HepG2 (cell line): ENCODE measurements around the gene SLC9A5. TPM values are rescaled to one million over a fixed set of nuclear protein-coding genes. Genes with fewer than 3 reads are reported as not detected.
A peak's percentile ranks its signal among the peaks of the same experiment; 100 is the strongest.

Experiments
- ATAC-seq: fragments of 200-7000 bp; cut with Tn5 transposase; 3 replicates; pipeline ENCODE4 v1.9.1; 2020; ENCODE audit warnings: mild to moderate bottlenecking, moderate library complexity
- BruUV-seq: library from RNA; stranded (reverse); fragments of 400-500 nt; replicated peaks from 2 replicates; lab custom pipeline; 2021; lab: Mats Ljungman, UMichigan
- CTCF ChIA-PET: fragments of 300-600 bp; formaldehyde crosslinking; extraction: SDS; loops from one replicate; lab custom pipeline; 2021; ENCODE audit warnings: low total read pairs, inconsistent platforms, low intra/inter-chr PET ratio; lab: Yijun Ruan, JAX
- POLR2A ChIA-PET: fragments of 350-600 bp; sonication (Branson Sonifier 250); formaldehyde crosslinking; loops from one replicate; lab custom pipeline; 2020; ENCODE audit warnings: antibody characterized with exemption, inconsistent platforms; lab: Yijun Ruan, JAX
- DNase-seq: peaks from one replicate; pipeline ENCODE4 v3.0.0-alpha.2; 2015; ENCODE audit warnings: low spot score
- FAIRE-seq: peaks from 3 replicates; lab custom pipeline; 2011; peaks lifted over from hg19 to GRCh38; lab: Jason Lieb, UNC
- H2AFZ ChIP-seq: one replicate; pipeline ENCODE4 v1.6.1; 2011; ENCODE audit warnings: low read length, inconsistent platforms
- H3K27ac ChIP-seq: fragments of 300-600 bp; 3 replicates; pipeline ENCODE4 v1.8.0; 2011; ENCODE audit warnings: mixed run types, mild to moderate bottlenecking, mixed read lengths, low read length, inconsistent platforms; ENCODE audit not compliant: insufficient read depth; ENCODE audit errors: extremely low read length
- H3K27me3 ChIP-seq, 2 experiments: fragments of 200-600 bp in 1 of 2; 2 replicates in 1 of 2; 3 replicates in 1 of 2; pipeline versions ENCODE4 v1.6.0 to v1.8.0; 2011; ENCODE audit warnings: low read length in 2 of 2, mild to moderate bottlenecking in 2 of 2, moderate library complexity in 2 of 2, inconsistent platforms in 1 of 2; ENCODE audit not compliant: insufficient read depth in 2 of 2, control insufficient read depth in 1 of 2
- H3K36me3 ChIP-seq, 2 experiments: fragments of 200-600 bp in 1 of 2; replicated peaks in 1 of 2; 2 replicates in 1 of 2; 3 replicates in 1 of 2; pipeline versions ENCODE4 v1.5.1 to v1.8.0; 2011; ENCODE audit warnings: low read length in 2 of 2, inconsistent platforms in 1 of 2; ENCODE audit not compliant: insufficient read depth in 2 of 2, control insufficient read depth in 1 of 2
- H3K4me1 ChIP-seq: 2 replicates; pipeline ENCODE4 v1.5.1; 2012; ENCODE audit warnings: low read length, inconsistent platforms; ENCODE audit not compliant: insufficient read depth
- H3K4me2 ChIP-seq: 2 replicates; pipeline ENCODE4 v1.6.0; 2011; ENCODE audit warnings: low read depth, low read length, inconsistent platforms
- H3K4me3 ChIP-seq, 3 experiments: fragments of 200-600 bp in 1 of 3; sonication (generic), shearing (Covaris generic) in 1 of 3; replicated peaks in 1 of 3; 2 replicates each; pipeline ENCODE4 v1.5.1; 2011 to 2016; ENCODE audit warnings: low read length in 3 of 3, inconsistent platforms in 2 of 3, low read depth in 2 of 3, mild to moderate bottlenecking in 2 of 3, control low read depth in 1 of 3, mixed read lengths in 1 of 3; ENCODE audit not compliant: insufficient read depth in 1 of 3
- H3K79me2 ChIP-seq: one replicate; pipeline ENCODE4 v1.6.1; 2011; ENCODE audit warnings: low read length, inconsistent platforms; ENCODE audit not compliant: insufficient read depth
- H3K9ac ChIP-seq: 2 replicates; pipeline ENCODE4 v1.6.0; 2011; ENCODE audit warnings: mild to moderate bottlenecking, low read depth, low read length, inconsistent platforms; ENCODE audit not compliant: insufficient read depth
- H3K9me3 ChIP-seq: 2 replicates; pipeline ENCODE4 v1.5.1; 2012; ENCODE audit warnings: mild to moderate bottlenecking, low read length
- H4K20me1 ChIP-seq: 2 replicates; pipeline ENCODE4 v1.6.0; 2011; ENCODE audit warnings: inconsistent platforms, mild to moderate bottlenecking, low read length, moderate library complexity; ENCODE audit not compliant: insufficient read depth
- GFI1 ChIP-seq: sonication (generic); formaldehyde crosslinking; IDR thresholded peaks from 2 replicates; pipeline ENCODE4 v1.5.0; 2020; ENCODE audit warnings: missing genetic modification reagents, mild to moderate bottlenecking, borderline replicate concordance
- KDM2A ChIP-seq: sonication (generic); formaldehyde crosslinking; IDR thresholded peaks from 2 replicates; pipeline ENCODE4 v1.4.0; 2020; ENCODE audit warnings: low read depth, missing genetic modification reagents, borderline replicate concordance
- PBX2 ChIP-seq: IDR thresholded peaks from 2 replicates; pipeline ENCODE4 v1.6.1; 2016; ENCODE audit warnings: control low read depth
- RNF219 ChIP-seq: sonication (generic); formaldehyde crosslinking; IDR thresholded peaks from 2 replicates; pipeline ENCODE4 v1.5.0; 2020; ENCODE audit warnings: mild to moderate bottlenecking, missing genetic modification reagents
- THAP9 ChIP-seq: sonication (generic); formaldehyde crosslinking; IDR thresholded peaks from 2 replicates; pipeline ENCODE4; 2020; ENCODE audit warnings: missing genetic modification reagents, mild to moderate bottlenecking, borderline replicate concordance
- ZBTB38 ChIP-seq: sonication (generic); formaldehyde crosslinking; IDR thresholded peaks from 2 replicates; pipeline ENCODE4 v1.5.1; 2020; ENCODE audit warnings: mild to moderate bottlenecking, missing genetic modification reagents
- ZEB1 ChIP-seq: IDR thresholded peaks from 2 replicates; pipeline ENCODE4 v1.6.1; 2012; ENCODE audit warnings: mild to moderate bottlenecking, low read depth, inconsistent platforms; ENCODE audit not compliant: insufficient replicate concordance
- ZMAT5 ChIP-seq: sonication (generic); formaldehyde crosslinking; IDR thresholded peaks from 2 replicates; pipeline ENCODE4 v1.5.0; 2020; ENCODE audit warnings: mild to moderate bottlenecking, low read depth, missing genetic modification reagents, borderline replicate concordance
- ZNF550 ChIP-seq: sonication (generic); formaldehyde crosslinking; IDR thresholded peaks from 2 replicates; pipeline ENCODE4 v1.4.0; 2020; ENCODE audit warnings: mild to moderate bottlenecking, missing genetic modification reagents, borderline replicate concordance
- ZNF574 ChIP-seq: sonication (generic); formaldehyde crosslinking; IDR thresholded peaks from 2 replicates; pipeline ENCODE4 v1.4.0; 2020; ENCODE audit warnings: missing genetic modification reagents
- ZNF589 ChIP-seq: sonication (generic); formaldehyde crosslinking; conservative IDR thresholded peaks from 2 replicates; pipeline ENCODE4 v1.8.0; 2022; ENCODE audit warnings: mild to moderate bottlenecking, moderate library complexity, missing genetic modification reagents
- WGBS: methylation state at CpG from one replicate; pipeline ENCODE4 v1.1.6; 2017; ENCODE audit warnings: low lambda C conversion rate; 5-methylcytosine and 5-hydroxymethylcytosine counted together
- in situ Hi-C: cut with HindIII; loops from 2 replicates; pipeline ENCODE4 v1.10.0; 2017; ENCODE audit warnings: low pct_unique_long_range_greater_than_20kb; ENCODE audit not compliant: extremely low pct_ligation_motif_present
- intact Hi-C: fragments of 100-400 bp; cut with micrococcal nuclease; formaldehyde crosslinking; loops from one replicate; pipeline ENCODE4 v1.10.0; 2022; ENCODE audit not compliant: unreplicated experiment
- polyA plus RNA-seq, 8 experiments: library from polyadenylated mRNA; depleted of rRNA in 3 of 8; stranded (reverse) in 7 of 8; unstranded in 1 of 8; fragments of >200 nt; fragmentation: Illumina TruSeq in 4 of 8; extraction: Trizol in 4 of 8; gene quantifications; 2 replicates each; pipeline versions ENCODE4 v1.2.1 to v1.2.3, GENCODE V29; 2011 to 2016; ENCODE audit warnings: low read depth in 4 of 8, missing spikeins in 1 of 8, mixed read lengths in 1 of 8; ENCODE audit not compliant: insufficient read depth in 1 of 8
- total RNA-seq, 5 experiments: library from RNA; depleted of rRNA; stranded (reverse); fragments of >200 nt; fragmentation: Illumina TruSeq; extraction: Trizol; gene quantifications; 2 replicates each; pipeline ENCODE4 v1.2.3, GENCODE V29; 2016; ENCODE audit warnings: low read depth in 1 of 5

Gene SLC9A5
- total and polyA plus RNA-seq, 2 of the 13 experiments (the other 11 are each of a cell fraction or from before 2014, with no cell fraction given) = 0.58 to 1.4 TPM

GRCh38 chr16:67248073-67248400 is 742 bp upstream of the SLC9A5 start (continued):
- no peak for TF ChIP-seq ZNF574 (CRISPR knock-in tag)
- TF ChIP-seq ZNF589 = no peak
- no peak for TF ChIP-seq ZNF550 (CRISPR knock-in tag)
- no peak for TF ChIP-seq GFI1 (CRISPR knock-in tag)

- Histone ChIP-seq H3K4me3 (peak overlapping the region; percentile 59 to 85 (median 63)), H3K9me3 (no peaks in the 10 kb centered on the region), H3K79me2 (no peaks in the 10 kb centered on the region), H3K4me1 (peaks cover 54% of the 10 kb centered on the region), H3K36me3 (no peaks in the 10 kb centered on the region), H2AFZ (peak overlapping the region; percentile 50), H3K4me2 (peak overlapping the region; percentile 97), H4K20me1 (no peaks in the 10 kb centered on the region), H3K27ac (no peak overlapping the region), H3K27me3 (peaks cover 0 to 22% of the 10 kb centered on the region in 2 experiments; a peak in 3 of 5 replicates), H3K9ac (peak overlapping the region; percentile 53; the same call in 1 of the 2 replicates)
- BruUV-seq = no TSS peak
- ChIA-PET POLR2A (interaction anchor here (3.3 to 6.1 kb wide), 3 partner anchors 17 to 23 kb away, joined by 13 to 71 read pairs (median 24); partner anchors contain the start of gene TMEM208), CTCF (no interaction called here)
- in situ Hi-C loops (no loop called here), intact Hi-C loops (no loop called here)
- DNase-seq (no peak), FAIRE-seq (no peak), ATAC-seq (no peak)
- 20% methylated on average over 13 of the region's 22 CpGs for WGBS
- TF ChIP-seq ZEB1 (no peak), KDM2A (peak; percentile 64; the same call in 1 of the 2 replicates), ZMAT5 (no peak), RNF219 (CRISPR knock-in tag) (no peak), ZBTB38 (CRISPR knock-in tag) (peak; percentile 16; the same call in 1 of the 2 replicates), PBX2 (CRISPR knock-in tag) (no peak), THAP9 (CRISPR knock-in tag) (peak; percentile 22; the same call in 1 of the 2 replicates)
These were observed 632 bp downstream of the SLC9A5 start for GRCh38 chr16:67249178-67250044.
